ENCODE data around the gene SMIM26. TPM values are rescaled to one million over a fixed set of nuclear protein-coding genes. Genes with fewer than 3 reads are reported as not detected.

The SMIM26 gene
- total and polyA plus RNA-seq, 9 of the 15 experiments (the other 6 are each of a cell fraction or from before 2014, with no cell fraction given): 46.9 to 186 (median 86.5) TPM

- TF ChIP-seq ZNF395 (CRISPR knock-in tag; IDR thresholded peaks at IDR 0.05): no peak
- TF ChIP-seq ZFX (CRISPR knock-in tag; IDR thresholded peaks at IDR 0.05): peak; percentile 67
- TF ChIP-seq PCBP2 (IDR thresholded peaks at IDR 0.05; ENCODE audit: low read depth, low read length, poor library complexity, severe bottlenecking): no peak
- TF ChIP-seq HCFC1 (IDR thresholded peaks at IDR 0.05; ENCODE audit: low read depth, low read length): peak; percentile 64
- no peak for TF ChIP-seq THAP12 (CRISPR knock-in tag; IDR thresholded peaks at IDR 0.05)
- no peak for TF ChIP-seq ZNF253 (CRISPR knock-in tag; conservative IDR thresholded peaks at IDR 0.05)
- TF ChIP-seq GATAD2B (IDR thresholded peaks at IDR 0.05; ENCODE audit: borderline replicate concordance): peak; percentile 84
- TF ChIP-seq BCLAF1 (IDR thresholded peaks at IDR 0.05; ENCODE audit: borderline replicate concordance in 1 of 2, control insufficient read depth in 1 of 2, low read depth in 2 of 2, low read length in 1 of 2): no peak
- no peak for TF ChIP-seq ZFP36 (IDR thresholded peaks at IDR 0.05; ENCODE audit: low read depth, low read length, partially characterized antibody)
- peak; percentile 70 for TF ChIP-seq EGR1 (conservative IDR thresholded peaks at IDR 0.05)
- TF ChIP-seq ADNP (tag; IDR thresholded peaks at IDR 0.05): peak; percentile 94
- TF ChIP-seq HDAC1 (IDR thresholded peaks at IDR 0.05): peak in 1 of 2 experiments; percentile 34; a peak in 1 of 4 replicates
- peak; percentile 62 for TF ChIP-seq RBBP5 (IDR thresholded peaks at IDR 0.05; ENCODE audit: borderline replicate concordance, insufficient read depth, low read length, poor library complexity, severe bottlenecking)
- TF ChIP-seq SIN3A (IDR thresholded peaks at IDR 0.05; ENCODE audit: borderline replicate concordance in 2 of 2, control insufficient read depth in 1 of 2, low read depth in 2 of 2, low read length in 2 of 2): 0 out of 4 replicates have a peak, but pooled peaks have one; percentile 25 to 30
- no peak for TF ChIP-seq NR2C2 (CRISPR knock-in tag; IDR thresholded peaks at IDR 0.05)
- TF ChIP-seq NR2C2 (tag; IDR thresholded peaks at IDR 0.05): peak; percentile 91
These were observed 20.7 kb downstream of the SMIM26 start, which contains the start of gene DTD1 (continued) for GRCh38 chr20:18587665-18588573.
